NCI-H2029 treated with DMSO at 0.1 percent for 48 hours (cell line): ENCODE results near the gene APOA4.

Source experiments
- DNase-seq: peaks from one replicate; lab custom pipeline; 2025; lab: John Stamatoyannopoulos, UW

Gene APOA4

GRCh38 chr11:116798368-116798767, 24.7 kb downstream of the APOA4 start:
- no peak for DNase-seq

DNA sequence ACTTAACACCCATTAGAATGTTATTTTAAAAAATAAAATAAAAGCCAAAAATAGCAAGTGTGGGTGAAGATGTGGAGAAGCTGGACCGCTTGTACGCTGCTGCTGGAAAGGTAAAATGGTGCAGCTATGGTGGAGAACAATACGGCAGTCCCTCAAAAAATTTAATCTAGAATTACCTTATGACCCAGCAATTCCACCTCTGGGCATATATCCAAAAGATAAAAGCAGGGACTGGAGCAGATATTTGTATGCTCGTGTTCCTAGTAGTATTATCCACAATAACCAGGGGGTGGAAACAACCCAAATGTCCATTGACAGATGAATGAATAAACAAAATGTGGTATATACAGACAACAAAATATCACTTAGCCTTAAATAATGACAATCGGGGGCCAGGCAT, 25.3 kb downstream of the APOA4 start:
- no peak for DNase-seq

DNA sequence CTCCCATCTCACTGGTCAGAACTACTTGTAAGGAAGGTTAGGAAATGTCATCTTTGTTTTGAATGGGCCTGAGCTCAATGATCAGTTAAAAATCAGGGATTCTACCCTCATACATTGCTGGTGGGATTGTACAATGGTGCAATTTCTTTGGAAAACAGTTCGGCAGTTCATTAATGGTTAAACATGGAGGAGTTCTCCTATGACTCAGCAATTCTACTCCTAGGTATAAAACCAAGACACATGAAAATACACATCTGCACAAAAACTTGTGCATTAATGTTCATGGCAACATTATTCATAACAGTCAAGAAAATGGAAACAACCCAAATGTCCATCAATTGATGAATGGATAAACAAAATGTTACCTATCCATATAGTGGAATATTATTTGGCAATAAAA, 26.6 kb downstream of the APOA4 start:
- no peak for DNase-seq

DNA sequence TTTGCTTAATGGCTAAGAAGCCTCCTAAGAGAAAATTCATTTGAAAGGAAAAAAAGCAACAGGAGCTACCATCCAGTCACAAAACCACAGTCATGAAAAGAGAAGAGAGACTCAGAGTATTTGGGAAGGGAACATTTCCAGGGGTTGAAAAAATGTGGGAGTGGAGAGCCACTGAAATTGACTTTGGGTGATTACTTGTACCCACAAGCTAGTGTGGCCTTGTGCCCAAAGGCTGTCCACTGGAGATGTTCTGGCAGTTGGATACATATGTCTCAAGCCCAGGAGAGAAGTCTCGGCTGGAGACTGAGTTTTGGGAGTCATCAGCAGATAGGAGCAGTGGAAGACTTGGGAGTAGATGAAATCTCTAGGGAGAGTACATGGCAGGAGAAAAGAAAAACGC, 28.3 kb downstream of the APOA4 start:
- DNase-seq, result no peak

DNA sequence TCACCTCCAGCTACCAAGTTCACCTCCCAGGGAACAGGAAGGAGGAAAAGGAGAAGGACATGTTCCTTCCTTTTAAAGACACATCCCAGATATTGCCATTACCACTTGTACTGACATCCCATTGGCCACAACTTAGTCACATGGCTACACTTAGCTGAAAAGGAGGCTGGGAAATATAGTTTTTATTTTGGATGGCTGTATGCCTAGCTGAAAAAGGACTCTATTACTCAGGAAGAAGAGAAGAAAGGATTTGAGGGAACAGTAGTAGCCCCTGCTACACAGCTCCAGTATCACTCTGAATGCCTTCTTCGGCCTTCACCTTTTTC, 29.4 kb downstream of the APOA4 start:
- no peak for DNase-seq

DNA sequence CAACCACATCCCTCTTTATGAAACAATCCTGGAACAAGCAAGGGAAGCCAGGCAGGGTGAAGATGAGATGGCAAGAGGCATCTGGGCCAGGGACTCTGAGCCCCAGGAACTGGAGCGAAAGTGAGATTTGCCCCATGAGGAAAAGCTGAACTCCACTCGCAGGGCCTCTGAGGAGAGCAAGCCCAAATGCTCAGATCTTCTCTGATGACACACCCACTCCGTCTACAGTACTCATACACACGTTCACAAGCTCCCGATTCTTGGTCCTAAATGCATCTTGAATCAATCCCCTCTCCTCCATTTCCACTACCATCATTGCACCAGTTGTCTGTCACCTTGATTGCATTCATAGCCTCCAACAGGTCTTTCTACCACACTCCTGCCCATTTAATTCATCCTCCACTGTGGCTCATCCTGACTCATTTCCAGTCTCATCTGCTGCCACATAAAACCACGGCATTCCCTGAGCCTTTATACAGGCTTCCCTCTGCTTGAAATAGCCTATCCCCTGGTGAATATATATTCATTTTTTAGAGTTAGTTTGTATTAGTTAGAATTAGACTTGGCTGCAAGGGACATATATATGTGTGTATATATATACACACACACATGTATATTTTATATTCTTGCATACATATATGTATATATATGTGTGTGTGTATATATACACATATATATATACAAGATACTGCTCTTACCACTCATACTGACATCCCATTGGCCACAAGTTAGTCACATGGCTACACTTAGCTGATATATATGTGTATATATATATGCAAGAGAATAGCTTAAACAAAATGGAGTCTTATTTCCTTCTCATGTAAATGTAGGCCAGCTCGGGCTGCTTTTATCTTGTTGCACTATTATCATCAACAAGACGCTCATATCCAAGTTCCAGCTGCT, 30.0 kb downstream of the APOA4 start:
- no peak for DNase-seq

- DNase-seq, result no peak
Measured at GRCh38 chr11:116792144-116792868, 30.8 kb downstream of the APOA4 start.

DNA sequence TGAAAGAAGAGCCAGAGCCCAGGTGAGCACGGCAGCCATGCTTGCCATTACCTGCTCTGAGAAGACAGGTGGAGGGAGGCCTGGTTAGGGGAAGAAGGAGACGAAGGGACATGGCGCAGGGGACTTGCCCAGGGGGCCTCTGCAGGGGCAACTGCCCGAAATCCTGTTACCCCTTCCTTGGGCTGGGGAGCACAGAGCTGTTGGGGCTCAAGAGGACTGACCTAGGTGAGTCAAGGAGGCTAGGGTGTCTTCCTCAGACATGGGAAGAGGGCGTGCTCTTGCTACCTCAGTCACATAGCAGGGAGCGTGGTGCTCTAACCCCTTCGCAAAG, 31.3 kb downstream of the APOA4 start, which contains the start of gene APOA5:
Gene APOA5 (minus strand): TSS at position 67 of the 331 bp plus-strand sequence. CDS start 19 bp downstream, at position 48.
- DNase-seq, result no peak

GRCh38 chr11:116791002-116791812, 31.9 kb downstream of the APOA4 start:
- DNase-seq, result peak; percentile 43

DNA sequence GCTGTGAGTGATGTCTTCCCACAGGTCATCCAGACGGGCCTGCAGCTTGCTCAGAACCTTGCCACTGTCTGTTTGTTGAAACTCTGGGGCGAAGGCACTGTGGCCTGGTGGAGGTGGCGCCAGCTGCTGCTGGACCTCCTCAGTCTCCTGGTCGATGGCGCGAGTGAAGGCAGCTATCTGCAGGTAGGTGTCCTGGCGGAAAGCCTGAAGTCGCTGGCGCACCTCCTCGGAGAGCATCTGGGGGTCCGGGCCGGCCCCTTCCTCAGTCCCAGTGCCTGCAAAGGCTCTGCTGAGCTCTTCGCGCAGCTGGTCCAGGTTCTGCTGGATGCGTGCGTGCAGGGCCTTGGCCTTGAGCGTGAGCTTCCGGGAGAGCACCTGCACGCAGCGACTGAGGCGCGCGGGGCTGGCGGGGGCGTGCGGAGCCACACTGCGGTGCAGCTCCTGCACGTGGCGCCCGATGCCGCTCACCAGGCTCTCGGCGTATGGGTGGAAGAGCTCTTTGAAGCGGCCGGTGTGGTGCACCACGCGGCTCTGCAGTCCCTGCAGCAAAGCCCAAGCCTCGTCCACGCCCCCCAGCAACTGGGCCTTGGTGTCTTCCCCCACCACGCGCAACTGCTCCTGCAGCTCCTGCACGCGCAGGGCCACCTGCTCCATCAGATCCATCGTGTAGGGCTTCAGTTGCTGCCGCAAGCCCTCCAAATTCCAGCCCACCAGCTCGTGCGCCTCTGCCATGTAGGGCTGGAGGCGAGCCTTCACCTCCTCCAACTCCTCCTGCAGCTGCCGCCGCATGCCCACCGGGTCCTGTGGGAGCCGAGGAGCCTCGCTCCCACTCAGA, 32.7 kb downstream of the APOA4 start:
- no peak for DNase-seq

DNA sequence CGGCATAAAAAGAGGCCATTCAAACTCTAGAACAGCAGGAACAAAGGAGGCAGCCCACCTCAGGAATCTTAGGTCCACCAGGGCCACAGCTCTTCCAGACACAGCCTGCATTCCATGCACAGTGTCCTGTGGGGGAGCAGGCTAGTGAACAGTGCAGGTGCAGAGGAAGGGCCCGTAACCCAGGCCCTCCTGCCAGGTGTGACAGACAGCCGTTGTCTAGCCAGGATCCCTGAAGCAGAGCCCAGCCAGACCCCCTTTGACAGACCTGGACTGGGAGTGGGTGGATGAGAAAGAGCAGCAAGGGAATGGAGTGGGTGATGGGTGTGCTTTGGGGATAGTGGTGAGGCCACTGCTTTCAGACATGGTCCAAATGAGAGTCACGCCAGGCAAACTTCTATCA, 34.1 kb downstream of the APOA4 start:
- no peak for DNase-seq

DNA sequence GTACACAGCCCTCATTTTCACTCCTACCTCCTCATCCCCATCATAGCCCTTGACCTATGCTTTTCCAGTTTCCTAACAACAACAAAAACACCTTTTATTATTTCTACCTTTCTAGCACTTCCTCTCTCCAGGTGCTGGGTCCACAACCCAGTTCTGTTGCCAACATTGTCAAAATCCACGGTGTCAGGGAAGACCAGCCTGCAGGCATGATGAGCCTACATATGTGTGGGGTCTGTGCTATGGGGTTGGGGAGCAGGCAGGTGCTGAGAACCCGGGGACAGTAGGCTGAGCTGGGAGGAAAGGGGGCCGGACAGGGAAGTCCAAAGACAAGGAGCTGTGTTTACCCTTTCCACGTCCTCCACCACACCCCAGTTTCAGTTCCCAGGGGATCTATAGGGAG, 34.6 kb downstream of the APOA4 start:
- DNase-seq, result no peak

GRCh38 chr11:116787786-116788486, 35.2 kb downstream of the APOA4 start, which contains the start of gene ZPR1:
ZPR1 (minus strand) TSS chr11:116788023; CDS start chr11:116787990, 33 bp downstream.
- peak; percentile 62 for DNase-seq

DNA sequence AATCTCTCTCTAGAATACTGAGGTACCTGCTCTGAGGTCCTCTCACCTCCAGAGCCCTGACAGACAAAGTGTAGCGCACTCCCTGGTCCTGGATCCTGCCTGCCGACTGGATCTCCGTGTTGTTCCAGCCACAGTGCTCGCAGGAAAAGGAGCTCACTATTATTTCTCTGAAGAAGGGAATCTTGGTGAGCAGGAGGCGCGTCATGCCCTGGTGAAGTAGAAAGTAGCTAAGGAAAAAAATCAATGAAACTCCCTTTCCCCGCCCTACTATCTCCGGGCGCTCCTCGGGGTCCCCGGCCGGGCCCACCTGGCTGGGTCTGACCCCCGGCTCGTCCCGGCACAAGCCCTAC, 35.7 kb downstream of the APOA4 start:
- no peak for DNase-seq

DNA sequence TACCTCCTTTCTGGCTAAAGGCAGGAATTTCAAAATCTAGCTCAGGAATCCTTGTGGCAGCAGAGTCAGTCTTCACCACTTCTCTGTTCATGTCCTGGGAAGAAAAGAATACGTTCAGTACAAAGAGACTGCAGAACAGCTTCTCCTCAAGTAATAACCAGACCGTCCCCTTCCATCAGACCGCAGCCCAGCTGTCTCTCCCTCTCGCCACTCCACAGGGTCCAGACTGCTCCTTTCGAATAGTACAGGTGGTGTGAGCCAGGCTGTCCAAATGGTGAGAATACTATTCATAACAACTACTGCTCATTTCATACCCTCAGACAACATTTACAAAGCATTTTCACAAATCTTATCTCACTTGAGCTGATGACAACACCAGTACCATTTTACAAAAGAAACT, 36.1 kb downstream of the APOA4 start:
- DNase-seq, result no peak

DNA sequence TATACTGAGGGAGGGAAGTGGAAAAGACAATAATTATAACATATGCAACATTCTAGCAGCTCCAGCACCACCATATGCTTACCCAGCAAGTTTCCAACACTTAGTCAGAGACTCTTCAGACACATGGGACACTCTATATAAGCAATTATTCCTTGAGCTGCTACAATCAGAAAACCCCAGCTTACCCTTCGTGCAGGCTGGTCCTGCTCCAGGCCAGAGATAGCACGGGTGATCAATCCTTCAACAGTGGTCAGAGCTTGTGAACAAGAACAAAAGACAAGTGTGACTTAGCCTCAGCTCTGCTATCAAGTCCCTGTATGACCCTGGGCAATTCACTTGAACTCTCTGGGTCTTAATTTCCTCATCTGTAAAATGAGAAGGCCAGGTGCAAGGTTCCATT, 36.8 kb downstream of the APOA4 start:
- no peak for DNase-seq

- no peak for DNase-seq
Measured at GRCh38 chr11:116782728-116783127, 40.4 kb downstream of the APOA4 start.

DNA sequence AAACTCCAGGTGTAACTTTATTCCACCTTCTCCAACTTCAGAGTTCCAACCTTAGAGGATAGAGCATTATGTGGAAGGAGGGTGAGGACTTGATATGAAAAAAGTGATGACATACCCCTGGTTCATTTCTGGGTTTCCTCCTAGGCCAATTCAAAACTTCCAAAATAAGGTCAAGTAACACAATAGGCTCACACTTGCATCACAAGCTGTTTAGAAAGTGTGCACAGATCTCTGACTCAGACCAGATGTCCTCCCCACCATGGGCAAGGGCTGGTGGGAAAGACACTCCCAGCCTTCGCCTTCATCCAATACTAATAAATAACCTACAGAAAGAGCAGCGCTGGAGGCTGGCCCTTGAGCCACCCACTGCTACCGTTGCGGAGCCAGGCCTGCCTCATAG, 44.5 kb downstream of the APOA4 start:
- no peak for DNase-seq

- DNase-seq, result no peak
Measured at GRCh38 chr11:116777056-116777455, 46.0 kb downstream of the APOA4 start.

GRCh38 chr11:116776522-116776984, 46.6 kb downstream of the APOA4 start:
- no peak for DNase-seq

- no peak for DNase-seq
Measured at GRCh38 chr11:116775975-116776374, 47.1 kb downstream of the APOA4 start.
